ENCODE measurements around the gene TECRL. TPM values are rescaled to one million over a fixed set of nuclear protein-coding genes. Genes with fewer than 3 reads are reported as not detected.

The TECRL gene
- total RNA-seq, 2 donors from 2014 or later = 0.21 TPM; not detected in 1

GRCh38 chr4:64250488-64250887 is 158.8 kb downstream of the TECRL start:
- Histone ChIP-seq H3K9me3 (no peaks in the 10 kb centered on the region), H3K27ac (no peak overlapping the region), H3K36me3 (no peaks in the 10 kb centered on the region), H3K4me1 (no peaks in the 10 kb centered on the region), H3K9ac (ENCODE audit: low read depth in 2 of 2, low read length in 2 of 2) (no peak overlapping the region), H3K4me3 (no peak overlapping the region), H3K27me3 (no peaks in the 10 kb centered on the region)
- intact Hi-C loops (cut with DNase I) = no loop called here
- TF ChIP-seq, protein P1, sequence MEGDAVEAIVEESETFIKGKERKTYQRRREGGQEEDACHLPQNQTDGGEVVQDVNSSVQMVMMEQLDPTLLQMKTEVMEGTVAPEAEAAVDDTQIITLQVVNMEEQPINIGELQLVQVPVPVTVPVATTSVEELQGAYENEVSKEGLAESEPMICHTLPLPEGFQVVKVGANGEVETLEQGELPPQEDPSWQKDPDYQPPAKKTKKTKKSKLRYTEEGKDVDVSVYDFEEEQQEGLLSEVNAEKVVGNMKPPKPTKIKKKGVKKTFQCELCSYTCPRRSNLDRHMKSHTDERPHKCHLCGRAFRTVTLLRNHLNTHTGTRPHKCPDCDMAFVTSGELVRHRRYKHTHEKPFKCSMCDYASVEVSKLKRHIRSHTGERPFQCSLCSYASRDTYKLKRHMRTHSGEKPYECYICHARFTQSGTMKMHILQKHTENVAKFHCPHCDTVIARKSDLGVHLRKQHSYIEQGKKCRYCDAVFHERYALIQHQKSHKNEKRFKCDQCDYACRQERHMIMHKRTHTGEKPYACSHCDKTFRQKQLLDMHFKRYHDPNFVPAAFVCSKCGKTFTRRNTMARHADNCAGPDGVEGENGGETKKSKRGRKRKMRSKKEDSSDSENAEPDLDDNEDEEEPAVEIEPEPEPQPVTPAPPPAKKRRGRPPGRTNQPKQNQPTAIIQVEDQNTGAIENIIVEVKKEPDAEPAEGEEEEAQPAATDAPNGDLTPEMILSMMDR (IDR thresholded peaks at IDR 0.05) = no peak
- no peak for DNase-seq

GRCh38 chr4:64250061-64250460 is 159.2 kb downstream of the TECRL start:
- no peak for DNase-seq
- Histone ChIP-seq H3K36me3 (no peaks in the 10 kb centered on the region), H3K9me3 (no peaks in the 10 kb centered on the region), H3K27ac (no peak overlapping the region), H3K27me3 (no peaks in the 10 kb centered on the region), H3K9ac (ENCODE audit: low read depth in 2 of 2, low read length in 2 of 2) (no peak overlapping the region), H3K4me3 (no peak overlapping the region), H3K4me1 (no peaks in the 10 kb centered on the region)
- intact Hi-C loops (cut with DNase I) = no loop called here
- TF ChIP-seq, protein P1 (IDR thresholded peaks at IDR 0.05) = no peak

DNA sequence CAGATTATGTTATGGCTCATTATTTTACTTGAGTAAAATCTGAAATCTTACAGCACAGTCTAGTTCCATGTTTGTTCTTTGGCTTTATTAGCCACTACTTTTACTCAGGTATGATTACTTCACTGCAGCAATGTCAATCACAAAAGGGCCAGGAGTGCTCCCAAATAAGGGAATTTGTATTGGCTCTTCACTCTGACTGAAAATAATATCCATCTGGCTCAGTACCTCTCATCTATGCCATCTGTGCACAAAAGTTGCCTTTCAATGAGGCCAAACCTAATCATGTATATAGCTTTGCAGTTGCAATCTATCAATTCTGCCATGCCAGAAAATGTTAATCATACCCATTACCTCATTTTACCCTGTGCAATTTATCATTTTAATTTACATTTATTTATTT is 161.1 kb downstream of the TECRL start:
- intact Hi-C loops (cut with DNase I) = no loop called here
- DNase-seq = no peak
- Histone ChIP-seq H3K36me3 (no peaks in the 10 kb centered on the region), H3K9ac (ENCODE audit: low read depth in 2 of 2, low read length in 2 of 2) (no peak overlapping the region), H3K4me1 (no peaks in the 10 kb centered on the region), H3K27me3 (no peaks in the 10 kb centered on the region), H3K9me3 (no peaks in the 10 kb centered on the region), H3K4me3 (no peak overlapping the region), H3K27ac (no peak overlapping the region)
- TF ChIP-seq, protein P1 (IDR thresholded peaks at IDR 0.05) = no peak

GRCh38 chr4:64230709-64231310 is 178.4 kb downstream of the TECRL start:
- H3K9ac ChIP-seq (ENCODE audit: low read depth in 2 of 2, low read length in 2 of 2) = no peak overlapping the region
- H3K9me3 ChIP-seq = no peaks in the 10 kb centered on the region
- TF ChIP-seq, protein P1 (IDR thresholded peaks at IDR 0.05) = no peak
- no peaks in the 10 kb centered on the region for H3K4me1 ChIP-seq
- H3K27me3 ChIP-seq = no peaks in the 10 kb centered on the region
- H3K36me3 ChIP-seq = no peaks in the 10 kb centered on the region
- H3K27ac ChIP-seq = no peak overlapping the region
- intact Hi-C loops (cut with DNase I) = no loop called here
- no peak for DNase-seq
- H3K4me3 ChIP-seq = no peak overlapping the region

Data from colonic mucosa (tissue), 4 donors.